HG03354 (cell line): Measurements from ENCODE around the gene GINS2.

Experiments
- ATAC-seq: cut with Tn5 transposase; IDR thresholded peaks from one replicate; pipeline ENCODE4 v1.9.1; 2021; ENCODE audit warnings: mild to moderate bottlenecking; ENCODE audit not compliant: unreplicated experiment, poor library complexity, severe bottlenecking

GINS2 gene

DNA sequence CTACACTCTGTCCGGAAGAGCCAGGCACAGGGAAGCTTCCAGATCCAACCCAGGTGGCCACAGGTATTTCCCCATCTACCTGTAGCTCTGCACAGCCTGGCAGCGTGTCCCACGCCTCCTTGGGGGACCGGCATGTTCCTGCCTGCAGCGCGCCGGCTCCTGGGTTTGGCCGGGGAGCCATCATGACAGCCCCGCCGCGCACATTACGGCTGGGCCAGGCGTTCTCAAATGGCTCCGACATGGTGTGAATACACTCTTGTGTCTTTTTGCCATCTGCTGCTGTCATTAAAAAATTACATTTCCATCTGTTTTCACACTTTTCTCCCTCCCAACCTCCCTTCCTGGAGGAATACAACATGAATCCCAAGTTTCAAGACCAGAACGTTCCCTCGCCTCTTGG is 8.0 kb upstream of the GINS2 start:
- no peak for ATAC-seq

DNA sequence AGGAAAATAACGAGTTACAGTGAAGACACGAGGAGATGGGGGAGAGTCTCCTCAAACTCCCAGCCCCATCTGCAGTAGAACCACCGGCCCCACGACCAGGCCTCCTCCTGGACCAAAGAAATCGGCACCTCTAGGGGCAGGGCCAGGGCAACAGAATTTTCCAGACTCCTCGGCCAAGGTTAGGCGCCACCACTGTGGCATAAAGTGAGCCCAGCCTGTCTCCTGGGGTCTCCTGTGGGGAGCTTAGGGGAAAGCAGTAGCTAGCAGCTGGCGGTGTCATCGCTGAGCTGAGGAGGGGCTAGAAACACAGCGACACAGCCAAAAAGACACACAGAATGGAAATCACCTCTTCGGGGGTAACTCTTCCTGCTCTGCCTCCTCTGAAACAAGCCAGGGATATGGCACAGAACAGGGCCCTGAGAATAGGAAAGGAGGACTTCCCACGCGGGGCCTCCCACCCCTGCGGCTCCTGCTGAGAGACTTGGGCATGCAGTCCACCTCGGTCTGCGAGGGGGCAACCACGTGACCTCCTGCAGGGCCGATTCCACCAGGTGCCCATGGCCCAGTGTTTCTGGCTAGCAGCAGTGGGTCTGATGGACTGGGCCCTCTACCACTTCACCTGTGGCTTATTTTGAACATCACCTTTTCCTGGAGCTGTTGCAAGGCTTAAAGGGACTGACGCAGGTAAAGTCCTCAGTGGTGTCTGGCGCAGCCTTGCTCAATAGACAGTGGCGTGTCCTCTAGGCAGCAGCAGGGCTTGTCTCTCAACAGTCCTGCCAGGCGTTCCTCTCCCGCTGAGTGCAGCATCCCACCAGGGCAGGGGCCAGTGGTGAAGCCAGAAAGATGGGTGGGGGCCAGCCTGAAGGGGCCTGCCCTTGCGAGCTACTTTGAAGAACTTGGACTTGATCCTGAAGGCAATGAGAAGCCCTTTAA is 6.7 kb upstream of the GINS2 start:
- no peak for ATAC-seq

DNA sequence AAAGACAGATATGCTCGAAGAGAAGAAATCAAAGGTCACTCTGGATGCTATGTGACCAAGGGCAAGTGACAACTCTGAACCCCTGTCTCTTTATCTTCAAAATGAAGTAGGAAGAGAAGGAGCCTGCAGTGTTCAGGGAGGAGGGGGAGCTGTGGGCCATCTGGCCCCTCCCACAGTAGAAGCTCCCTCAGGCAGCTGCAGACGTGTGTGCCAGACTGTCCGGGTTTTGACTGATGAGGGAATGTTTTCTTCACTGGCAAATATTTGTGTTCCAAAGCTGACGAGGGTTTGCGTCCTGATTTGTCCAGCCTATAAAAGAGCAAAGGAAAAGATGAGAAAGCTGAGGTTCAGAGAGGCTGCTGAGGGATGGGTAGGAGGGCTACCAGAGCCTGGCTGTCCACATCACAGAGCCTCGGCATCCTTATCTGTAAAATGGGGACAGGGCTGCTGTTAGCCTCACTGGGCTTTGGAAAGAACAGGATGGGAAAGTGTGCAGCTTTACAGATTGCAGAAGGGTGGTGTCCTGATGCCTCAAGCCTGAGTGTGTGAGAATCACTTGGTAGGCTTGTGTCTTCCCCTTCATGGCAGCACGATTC is 1.8 kb upstream of the GINS2 start:
- ATAC-seq = no peak

DNA sequence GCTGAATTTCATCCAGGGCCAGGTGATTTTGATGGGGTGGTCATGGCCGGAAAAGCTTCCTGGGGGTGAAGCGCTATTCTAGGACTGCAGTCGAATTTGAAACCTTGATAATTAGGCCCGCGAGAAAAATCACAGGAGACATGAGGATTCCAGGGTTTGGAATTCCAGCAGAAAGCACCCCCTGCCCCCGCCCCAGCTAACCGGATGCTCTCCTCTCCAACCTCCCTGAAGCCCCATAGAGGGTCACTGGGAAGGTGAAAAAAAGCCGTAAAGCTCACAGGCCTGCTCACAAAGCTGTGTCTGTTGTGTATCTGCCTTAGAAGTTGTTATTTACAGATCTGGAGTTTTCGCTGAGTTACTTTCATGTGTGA is 1.2 kb upstream of the GINS2 start:
- no peak for ATAC-seq

- ATAC-seq = peak; percentile 6
These were observed 663 bp upstream of the GINS2 start for GRCh38 chr16:85689285-85689949.

- ATAC-seq = peak; percentile 6
These were observed 893 bp downstream of the GINS2 start for GRCh38 chr16:85687651-85688471.

DNA sequence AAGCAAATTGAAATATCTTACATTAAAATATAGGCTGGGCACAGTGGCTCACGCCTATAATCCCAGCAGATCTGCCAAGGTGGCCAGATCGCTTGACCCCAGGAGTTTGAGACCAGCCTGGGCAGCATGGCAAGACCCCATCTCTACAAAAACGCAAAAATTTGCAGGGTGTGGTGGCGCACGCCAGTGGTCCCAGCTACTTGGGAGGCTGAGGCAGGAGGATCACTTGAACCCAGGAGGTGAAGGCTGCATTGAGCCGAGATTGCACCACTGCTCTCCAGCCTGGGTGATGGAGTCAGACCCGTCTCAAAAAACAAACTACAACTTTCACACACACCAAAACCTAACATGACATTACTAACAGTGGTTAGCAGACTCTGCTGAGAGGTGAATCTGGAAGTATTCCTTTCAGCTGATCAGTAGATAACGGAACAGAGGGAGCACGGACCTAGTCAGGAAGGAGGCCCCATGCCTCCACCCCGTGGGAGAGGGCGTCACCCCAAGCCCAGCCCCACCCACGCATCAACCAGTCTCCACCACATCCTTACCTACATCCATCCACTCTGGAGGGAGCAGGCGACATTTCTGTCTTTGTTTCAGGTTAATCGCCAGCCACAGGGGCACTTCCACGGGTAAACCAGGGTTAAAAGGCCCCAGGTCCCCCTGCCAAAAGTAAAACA is 1.7 kb downstream of the GINS2 start:
- ATAC-seq = no peak

DNA sequence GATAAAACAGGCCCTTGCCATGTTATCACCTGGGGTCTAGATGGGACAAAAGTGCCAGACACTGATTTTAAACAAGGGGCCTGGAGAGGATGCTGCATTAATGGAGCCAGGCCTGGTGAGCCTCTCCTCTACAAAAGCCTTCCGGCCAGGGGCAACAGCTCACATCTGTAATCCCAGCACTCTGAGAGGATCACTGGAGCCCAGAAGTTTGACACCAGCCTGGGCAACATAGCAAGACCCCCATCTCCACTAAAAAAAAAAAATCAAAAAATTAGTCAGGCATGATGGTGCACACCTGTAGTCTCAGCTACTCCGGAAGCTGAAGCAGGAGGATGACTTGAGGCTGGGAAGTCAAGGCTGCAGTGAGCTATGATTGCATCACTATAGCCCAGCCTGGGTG is 3.5 kb downstream of the GINS2 start:
- ATAC-seq = no peak

GRCh38 chr16:85683363-85683762 is 5.4 kb downstream of the GINS2 start:
- ATAC-seq = no peak

DNA sequence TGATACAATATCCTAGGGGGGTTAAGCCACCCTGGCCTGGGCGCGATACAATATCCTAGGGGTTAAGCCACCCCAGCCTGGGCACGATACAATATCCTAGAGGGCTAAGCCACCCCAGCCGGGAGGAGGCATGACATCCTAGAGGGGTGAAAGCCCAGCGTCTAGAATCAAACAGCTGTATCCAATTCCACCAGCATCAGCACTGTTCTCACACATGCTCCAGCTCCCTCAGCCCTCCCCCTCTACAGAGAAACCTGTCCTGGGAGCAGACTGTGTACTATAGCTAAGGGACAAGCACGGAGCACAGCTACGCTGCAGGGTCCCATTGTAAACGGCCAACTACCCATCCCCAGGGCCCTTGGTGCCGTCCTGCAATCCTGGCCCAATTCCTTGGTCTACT is 6.2 kb downstream of the GINS2 start:
- no peak for ATAC-seq

DNA sequence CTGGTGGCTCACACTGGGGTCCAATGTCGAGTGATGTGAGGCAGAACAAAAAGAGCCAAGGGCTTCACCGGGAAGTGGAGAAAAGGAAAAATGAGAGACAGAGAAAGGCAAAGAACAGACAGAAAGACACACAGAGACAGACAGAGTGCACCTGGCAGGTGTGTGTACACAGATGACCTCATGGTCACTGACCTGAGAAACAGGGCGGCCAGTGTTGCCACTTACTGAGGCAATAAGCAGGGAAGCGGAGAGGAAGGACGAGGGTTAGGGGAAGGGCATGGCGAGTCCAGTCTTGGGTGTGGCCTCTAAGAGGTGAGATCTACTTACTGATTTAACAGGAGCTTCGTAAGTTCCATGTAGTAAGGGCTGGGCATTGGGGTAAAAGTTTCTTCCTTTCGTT is 7.5 kb downstream of the GINS2 start:
- no peak for ATAC-seq

DNA sequence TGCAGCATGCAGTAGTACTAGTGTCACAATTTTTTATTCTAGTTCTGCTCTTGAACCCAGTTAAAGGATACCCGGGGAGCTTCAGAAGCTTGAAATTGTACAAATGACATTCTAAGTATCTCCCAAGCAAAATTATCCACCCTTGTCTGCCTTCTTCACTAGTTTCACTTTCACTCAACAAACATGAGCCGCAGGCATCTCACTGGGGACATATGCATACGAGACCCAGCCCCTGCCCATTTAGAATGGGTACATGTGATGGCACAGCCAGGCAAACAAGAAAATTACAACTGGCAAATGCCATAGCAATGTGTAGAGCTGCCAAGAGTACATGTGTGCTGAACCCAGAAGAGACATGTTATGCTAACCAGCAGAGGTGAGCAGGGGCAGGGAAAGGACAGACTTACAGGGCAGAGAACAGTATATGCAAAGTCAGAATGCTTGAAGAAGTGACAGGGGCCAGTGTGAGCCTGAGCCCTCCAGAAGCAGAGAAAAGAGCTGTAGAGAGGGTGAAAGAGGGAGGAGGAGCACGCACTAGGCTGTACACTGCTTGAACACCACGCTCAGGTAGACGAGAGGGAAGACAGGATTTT is 8.3 kb downstream of the GINS2 start:
- no peak for ATAC-seq

DNA sequence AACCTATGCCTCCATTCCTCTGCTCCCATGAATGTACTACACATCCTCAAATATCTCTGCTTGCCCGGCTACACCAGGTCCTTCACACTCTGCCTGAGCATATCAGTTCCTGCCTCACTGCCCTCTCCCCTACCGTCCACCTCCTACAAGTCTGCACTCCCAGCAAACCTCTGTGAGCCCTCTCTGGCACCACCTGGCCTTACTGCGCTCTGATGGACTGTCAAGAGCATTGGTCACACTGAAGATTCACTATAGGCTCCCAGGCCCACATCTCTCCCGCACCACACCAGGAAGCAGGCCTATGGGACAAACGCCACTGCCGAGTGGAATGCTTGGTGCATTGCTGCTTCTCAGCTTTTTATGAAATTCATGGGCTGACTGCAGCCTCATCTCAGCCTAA is 8.9 kb downstream of the GINS2 start:
- ATAC-seq = no peak

DNA sequence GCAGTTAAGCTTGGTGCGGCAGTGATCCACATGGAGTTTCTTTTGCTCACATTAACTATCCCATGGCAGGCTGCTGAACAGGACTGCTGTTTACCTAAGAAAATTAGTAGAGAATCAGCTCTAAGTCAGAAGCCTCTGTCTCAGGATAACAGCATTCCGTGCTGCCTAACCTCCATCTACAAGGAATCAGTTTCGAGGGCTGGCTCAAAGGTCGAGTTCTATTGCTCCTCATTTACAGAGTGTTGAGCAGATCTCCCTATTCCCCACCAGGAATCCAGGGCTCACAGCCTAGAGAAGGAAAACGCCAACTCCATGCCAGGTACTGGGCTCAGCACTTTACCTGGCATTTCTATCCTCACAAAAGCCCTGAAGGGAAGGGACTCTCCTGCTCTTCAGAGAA is 9.9 kb downstream of the GINS2 start:
- ATAC-seq = no peak

- ATAC-seq = no peak
These were observed 10.7 kb downstream of the GINS2 start for GRCh38 chr16:85678016-85678415.

- no peak for ATAC-seq
These were observed 11.3 kb downstream of the GINS2 start for GRCh38 chr16:85677383-85677967.

- no peak for ATAC-seq
These were observed 12.3 kb downstream of the GINS2 start for GRCh38 chr16:85676466-85676865.

- ATAC-seq = no peak
These were observed 13.4 kb downstream of the GINS2 start for GRCh38 chr16:85675251-85675874.
